Kidney epithelial cell (primary cell): ENCODE data around the gene ICA1. TPM values are rescaled to one million over a fixed set of nuclear protein-coding genes. Genes with fewer than 3 reads are reported as not detected.
A peak's percentile ranks its signal among the peaks of the same experiment; 100 is the strongest.
"Not testable (repeated sequence)": the region's sequence is repeated elsewhere in the genome, so short reads cannot be mapped to it uniquely, and the experiment has no call there.

Experiments used
- DNase-seq: peaks from one replicate; pipeline ENCODE4 v3.0.0-alpha.2; 2010; ENCODE audit warnings: low read depth
- H3K27me3 ChIP-seq: 2 replicates; pipeline ENCODE4 v1.6.0; 2011; ENCODE audit warnings: low read length; ENCODE audit not compliant: control insufficient read depth, insufficient read depth
- H3K36me3 ChIP-seq: 2 replicates; pipeline ENCODE4 v1.5.1; 2011; ENCODE audit warnings: low read length; ENCODE audit not compliant: control insufficient read depth, insufficient read depth
- H3K4me3 ChIP-seq: 2 replicates; pipeline ENCODE4 v1.5.1; 2011; ENCODE audit warnings: low read depth, mild to moderate bottlenecking, control low read depth, low read length
- CTCF ChIP-seq: IDR thresholded peaks from 2 replicates; pipeline ENCODE4 v1.5.1; 2011; ENCODE audit warnings: mild to moderate bottlenecking, moderate library complexity, low read length, control low read depth, inconsistent platforms; ENCODE audit not compliant: insufficient read depth, poor library complexity, severe bottlenecking
- total RNA-seq: library from RNA; depleted of rRNA; stranded (reverse); fragments of >200 nt; gene quantifications from 2 replicates; pipeline ENCODE4 v1.2.3, GENCODE V29; 2015

ICA1 gene
- total RNA-seq, 1 donor from 2014 or later = 20.7 TPM

- Histone ChIP-seq H3K36me3 (no peaks in the 10 kb centered on the region), H3K4me3 (no peak overlapping the region), H3K27me3 (no peaks in the 10 kb centered on the region)
- TF ChIP-seq CTCF = no peak
- DNase-seq = peak; percentile 49
Measured at GRCh38 chr7:8109196-8110022, 152.6 kb downstream of the ICA1 start.

DNA sequence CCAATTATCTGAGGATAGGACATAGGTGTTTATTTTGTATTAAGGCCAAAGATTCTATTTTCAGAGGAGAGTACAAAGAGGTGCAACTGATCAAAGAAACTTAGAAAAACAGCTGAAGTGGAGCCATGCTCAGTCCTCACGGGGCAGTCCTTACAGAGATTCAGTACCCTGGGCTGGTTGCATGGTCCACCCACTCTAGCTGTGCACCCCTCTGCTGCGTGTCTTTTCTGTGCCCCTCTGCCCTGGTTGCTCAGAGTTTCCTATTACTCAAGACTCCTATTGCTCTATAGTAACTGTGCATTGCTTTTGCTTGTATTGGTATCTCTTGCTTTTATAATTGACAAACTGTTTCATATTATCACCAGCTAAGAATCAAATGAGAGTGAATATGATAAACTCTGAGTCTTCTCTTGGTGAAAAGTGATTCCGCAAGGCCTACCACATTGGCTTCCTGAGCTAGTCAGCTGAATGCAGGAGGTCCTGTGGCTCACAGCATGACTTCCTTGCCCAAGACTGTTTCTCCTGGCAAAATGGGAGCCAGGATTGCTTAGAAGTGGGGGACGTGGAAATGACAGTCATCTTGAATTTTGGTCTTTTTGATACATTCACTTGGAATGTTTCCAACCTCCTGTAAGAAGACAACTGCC is 156.4 kb downstream of the ICA1 start:
- H3K4me3 ChIP-seq = no peak overlapping the region
- no peaks in the 10 kb centered on the region for H3K36me3 ChIP-seq
- TF ChIP-seq CTCF = no peak
- no peaks in the 10 kb centered on the region for H3K27me3 ChIP-seq
- no peak for DNase-seq

DNA sequence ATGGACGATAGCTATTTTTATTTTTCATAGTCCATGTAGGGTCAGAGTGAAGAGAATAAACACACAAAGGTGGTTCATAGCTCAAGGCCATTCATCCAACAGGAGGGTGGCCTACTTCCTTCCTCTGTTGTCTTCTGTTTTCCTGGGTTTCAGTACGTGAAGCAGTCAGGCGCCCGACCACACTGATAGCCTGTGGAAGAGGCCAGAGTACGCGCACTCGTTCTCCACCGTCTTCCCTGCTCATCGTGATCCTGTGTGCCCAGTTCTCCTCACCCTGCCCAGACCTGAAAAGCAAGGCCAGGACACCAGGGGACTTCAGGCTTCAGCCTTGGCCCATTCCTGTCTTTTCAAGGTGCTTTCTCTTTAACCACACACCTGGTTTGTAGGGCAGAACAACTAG is 158.7 kb downstream of the ICA1 start:
- Histone ChIP-seq H3K36me3 (no peaks in the 10 kb centered on the region), H3K4me3 (no peak overlapping the region), H3K27me3 (no peaks in the 10 kb centered on the region)
- TF ChIP-seq CTCF = no peak
- DNase-seq = no peak

GRCh38 chr7:8101292-8101691 is 160.7 kb downstream of the ICA1 start:
- DNase-seq, H3K36me3 ChIP-seq, H3K4me3 ChIP-seq, H3K27me3 ChIP-seq: not testable (repeated sequence)

DNA sequence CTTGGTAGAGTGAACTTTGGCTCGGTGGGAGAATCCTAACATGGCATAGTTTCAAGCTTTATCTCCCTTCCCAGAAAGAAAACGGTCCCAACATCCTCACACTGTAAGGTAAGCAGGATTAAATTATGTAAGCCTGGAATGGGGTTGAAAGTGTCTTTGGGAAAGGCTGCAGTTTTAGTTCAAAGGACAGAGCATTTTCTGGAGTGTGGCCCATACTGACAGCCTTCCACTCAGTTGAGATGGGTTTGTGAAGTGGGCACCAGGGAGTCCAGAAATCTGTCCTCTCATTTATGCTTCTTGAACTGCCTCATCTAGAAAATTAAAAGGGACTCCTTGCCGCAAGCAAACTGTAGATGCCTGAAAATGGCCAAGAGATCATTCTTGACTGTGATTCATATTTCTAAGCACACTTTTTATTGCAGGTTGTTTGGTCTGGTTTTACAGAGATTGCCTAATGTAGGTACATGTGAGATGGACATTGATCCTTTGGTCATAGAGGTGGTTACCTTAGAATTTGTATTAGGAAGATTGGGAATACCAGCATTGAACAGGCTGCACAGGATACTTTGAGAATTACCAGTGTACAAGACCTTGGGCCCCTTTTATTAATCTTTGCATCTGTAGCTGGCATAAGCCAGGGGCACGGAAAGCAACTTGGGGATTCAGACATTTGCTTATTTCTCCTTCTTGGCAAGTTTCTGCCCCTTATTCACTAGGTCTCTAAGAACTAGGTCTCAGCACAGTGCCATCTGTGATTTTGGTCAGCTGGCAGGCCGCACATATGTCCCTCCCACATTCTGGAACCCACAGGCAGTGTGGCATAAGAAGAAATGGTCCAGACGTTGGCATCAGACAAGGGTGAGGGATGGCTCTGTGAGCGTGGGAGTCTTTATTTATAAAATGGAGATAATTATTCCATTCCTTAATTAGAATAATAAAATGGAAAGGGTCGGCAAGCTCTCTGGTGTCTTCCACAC is 167.5 kb downstream of the ICA1 start:
- Histone ChIP-seq H3K4me3 (no peak overlapping the region), H3K36me3 (no peaks in the 10 kb centered on the region), H3K27me3 (no peaks in the 10 kb centered on the region)
- DNase-seq = no peak
- no peak for TF ChIP-seq CTCF

- no peak for TF ChIP-seq CTCF
- Histone ChIP-seq H3K36me3 (no peaks in the 10 kb centered on the region), H3K27me3 (no peaks in the 10 kb centered on the region), H3K4me3 (no peak overlapping the region)
- no peak for DNase-seq
Measured at GRCh38 chr7:8092140-8092539, 169.8 kb downstream of the ICA1 start.
